Measurements from ENCODE around the gene DTHD1.

Gene DTHD1

DNA sequence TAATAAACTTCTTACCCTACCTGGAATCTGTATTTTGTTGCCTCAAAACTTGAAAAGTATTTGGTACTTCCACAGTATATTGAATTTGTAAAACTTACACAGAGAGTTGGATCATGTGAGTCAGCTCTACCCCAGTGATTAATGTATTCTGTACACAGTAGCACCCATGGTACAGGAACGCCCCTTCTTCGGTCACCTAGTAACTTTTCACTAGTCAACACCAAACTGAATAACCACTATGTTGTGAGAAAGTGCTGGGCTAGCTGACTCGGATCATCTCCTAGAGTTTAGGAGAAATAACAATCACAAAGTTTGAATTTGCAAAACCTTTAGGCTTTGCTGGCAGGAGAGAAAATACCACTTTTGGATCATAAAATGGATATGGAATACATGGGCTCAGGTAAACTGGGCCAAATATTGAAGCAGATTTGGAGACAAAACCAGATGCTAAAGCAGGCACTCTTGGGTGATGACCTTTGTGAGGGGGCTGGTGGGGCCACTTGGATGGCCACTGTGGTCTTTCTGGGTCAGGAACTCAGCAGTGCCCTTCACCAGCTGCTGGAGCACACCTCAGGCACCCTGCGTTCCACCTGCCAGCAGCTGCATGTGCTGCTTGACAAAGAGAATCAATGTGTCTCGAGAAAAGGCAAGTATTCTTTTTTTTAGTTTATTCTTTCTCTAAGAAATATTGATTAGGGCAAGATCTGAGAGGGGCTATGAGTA, at the start of gene DTHD1:
Gene DTHD1, plus strand, starts transcription at position 233 of the 723 bp plus-strand sequence. Its CDS starts 143 bp downstream, at position 376.
- in situ Hi-C loops (cut with MboI; ENCODE audit: low sequenced_read_pairs) = no loop called here

DNA sequence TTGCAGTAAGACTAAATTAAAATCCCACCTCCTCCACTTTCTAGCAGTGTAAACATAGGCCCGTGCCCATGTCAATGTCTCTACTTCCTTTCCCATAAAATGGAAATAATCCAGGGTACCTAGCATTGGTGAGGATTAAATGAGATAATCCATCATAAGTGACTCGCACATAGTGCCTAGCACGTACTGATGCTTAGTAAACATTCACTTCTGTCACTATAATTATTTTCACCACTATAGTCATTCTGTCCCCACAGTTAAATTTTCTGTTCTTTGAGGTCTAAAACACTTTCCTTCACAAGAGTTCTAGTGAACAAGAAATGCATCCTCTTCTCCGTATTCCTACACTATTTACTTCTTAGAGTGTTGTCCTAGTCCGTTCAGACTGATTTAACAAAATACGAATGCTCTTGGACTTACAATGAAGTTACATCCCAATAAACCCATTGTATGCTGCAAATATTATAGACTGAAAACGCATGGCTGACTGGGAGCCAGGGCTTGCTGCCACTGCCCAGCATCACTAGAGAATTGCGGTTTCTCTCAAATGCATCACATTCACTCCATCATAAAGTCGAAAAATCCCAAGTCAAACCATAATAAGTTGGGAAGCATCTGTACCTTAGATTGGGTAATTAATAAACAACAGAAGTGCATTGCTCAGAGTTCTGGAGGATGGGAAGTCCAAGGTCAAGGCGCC, 47.7 kb upstream of the DTHD1 start:
- in situ Hi-C loops (cut with MboI; ENCODE audit: low sequenced_read_pairs) = no loop called here

DNA sequence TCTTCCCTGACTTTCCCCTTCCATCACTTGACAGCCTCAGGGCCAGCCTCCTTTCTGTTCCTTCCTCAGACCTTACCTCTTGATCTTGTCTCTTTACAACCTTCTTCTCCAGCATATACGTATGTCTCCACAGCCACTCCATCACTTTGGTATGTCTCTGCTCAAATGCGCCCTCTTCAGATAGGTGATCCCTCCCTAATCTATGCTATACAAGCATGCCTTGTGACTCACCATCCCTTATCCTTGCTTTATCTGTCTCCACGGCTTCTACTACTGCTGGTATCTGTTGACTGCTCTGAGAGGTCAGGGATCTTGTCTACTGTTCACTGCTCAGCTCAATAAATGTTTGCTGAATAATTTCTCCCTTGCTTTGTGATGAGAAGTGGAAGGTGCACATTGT, 46.1 kb upstream of the DTHD1 start:
- in situ Hi-C loops (cut with MboI; ENCODE audit: low sequenced_read_pairs) = no loop called here

DNA sequence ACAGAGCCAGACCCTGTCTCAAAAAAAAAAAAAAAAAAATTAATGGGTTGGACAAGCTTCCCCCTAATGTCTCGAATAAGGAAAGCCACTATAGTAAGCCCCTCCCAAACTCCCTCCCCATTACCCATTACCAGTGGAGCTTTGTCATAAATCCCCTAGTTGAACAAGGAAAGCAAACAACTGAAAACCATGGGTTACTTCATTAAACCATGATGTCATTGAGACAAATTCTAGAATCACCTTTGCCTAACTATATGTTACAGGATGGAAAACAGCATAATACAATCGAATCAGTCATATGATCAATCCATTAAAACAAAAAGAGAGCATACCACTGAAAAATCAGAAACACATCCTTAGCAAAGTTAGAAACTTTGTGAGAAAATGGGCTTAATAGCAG, 45.3 kb upstream of the DTHD1 start:
- in situ Hi-C loops (cut with MboI; ENCODE audit: low sequenced_read_pairs) = no loop called here

- in situ Hi-C loops (cut with MboI; ENCODE audit: low sequenced_read_pairs) = no loop called here
Measured at GRCh38 chr4:36237366-36238313, 43.8 kb upstream of the DTHD1 start.

- in situ Hi-C loops (cut with MboI; ENCODE audit: low sequenced_read_pairs) = no loop called here
Measured at GRCh38 chr4:36241771-36242170, 39.6 kb upstream of the DTHD1 start.

DNA sequence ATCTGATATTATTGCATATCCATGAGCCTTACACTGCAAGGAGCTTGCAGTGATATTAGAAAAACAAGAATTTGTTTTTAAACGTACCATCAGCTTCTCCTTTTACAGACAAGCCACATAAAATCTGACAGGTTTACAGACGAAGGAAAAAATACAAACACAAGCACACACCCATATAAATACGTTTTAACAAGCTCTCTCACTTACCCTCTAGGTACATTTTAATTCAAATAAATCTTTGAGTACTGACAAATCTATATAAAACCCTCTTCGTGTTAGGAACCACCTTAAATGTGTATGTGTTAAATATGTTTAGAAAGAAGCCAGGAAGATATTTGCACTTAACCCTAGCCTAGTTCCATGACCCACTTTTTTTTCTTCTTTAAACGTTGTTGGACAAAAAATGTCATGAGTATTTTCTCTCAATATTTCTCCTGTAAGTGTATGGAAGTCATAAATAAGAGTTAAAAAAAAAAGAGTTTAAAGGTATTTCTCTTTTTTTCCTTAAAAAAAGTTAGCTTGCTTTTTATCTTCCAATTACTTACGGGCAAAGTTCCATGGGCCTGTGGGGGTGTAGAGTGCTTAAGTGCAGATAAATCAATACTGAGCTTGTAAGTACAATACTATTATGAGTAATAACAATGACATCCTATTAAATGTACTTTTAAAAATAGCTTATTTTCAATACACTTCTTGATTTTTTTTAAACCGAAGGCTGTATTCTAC, 38.6 kb upstream of the DTHD1 start:
- in situ Hi-C loops (cut with MboI; ENCODE audit: low sequenced_read_pairs) = no loop called here

GRCh38 chr4:36243355-36244256, 37.8 kb upstream of the DTHD1 start:
- in situ Hi-C loops (cut with MboI; ENCODE audit: low sequenced_read_pairs) = no loop called here

DNA sequence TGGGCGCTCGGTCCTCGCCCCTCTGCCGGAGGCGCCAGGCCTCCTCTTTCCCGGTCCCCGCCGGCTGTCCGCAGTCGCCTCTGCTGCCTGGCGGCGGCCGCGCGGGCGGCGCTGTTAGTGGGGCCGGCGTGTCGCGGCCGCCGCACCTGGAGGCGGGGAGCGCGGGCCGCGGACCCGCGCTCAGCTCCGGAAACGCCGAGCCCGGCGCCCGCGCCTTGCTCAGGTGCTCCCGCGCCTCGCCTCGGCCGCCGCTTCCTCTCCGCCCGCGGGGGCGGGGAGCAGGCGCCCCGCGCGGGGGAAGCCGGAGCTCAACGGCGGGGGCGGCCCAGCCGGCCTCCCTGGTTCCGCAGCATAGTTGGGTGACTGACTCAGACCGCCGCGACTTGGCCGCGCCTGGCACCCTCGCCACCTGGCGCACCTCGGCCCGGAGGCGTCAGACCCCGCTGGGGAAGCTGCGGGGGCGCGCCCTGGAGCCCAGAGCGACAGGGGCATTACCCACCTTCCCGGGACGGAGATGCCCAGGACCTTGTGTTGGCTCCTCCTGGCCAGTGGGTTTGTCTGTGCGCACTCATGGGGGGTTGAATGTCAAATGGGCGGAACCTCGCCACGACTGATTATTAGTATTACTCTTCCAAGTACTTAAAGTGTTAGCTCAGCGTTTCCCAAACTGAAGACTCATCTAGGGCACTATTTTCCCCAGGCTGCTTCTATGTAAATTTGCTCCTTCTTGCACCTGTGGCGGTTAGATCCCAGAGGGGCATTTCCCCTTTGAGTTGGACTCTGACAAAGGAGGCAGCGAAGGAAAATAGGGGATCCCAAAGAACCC, 36.9 kb upstream of the DTHD1 start, which contains the start of gene ARAP2:
Gene ARAP2, minus strand, starts transcription at position 258 of the 826 bp plus-strand sequence. CDS start 15,028 bp downstream, outside the sequence.
- in situ Hi-C loops (cut with MboI; ENCODE audit: low sequenced_read_pairs) = no loop called here

DNA sequence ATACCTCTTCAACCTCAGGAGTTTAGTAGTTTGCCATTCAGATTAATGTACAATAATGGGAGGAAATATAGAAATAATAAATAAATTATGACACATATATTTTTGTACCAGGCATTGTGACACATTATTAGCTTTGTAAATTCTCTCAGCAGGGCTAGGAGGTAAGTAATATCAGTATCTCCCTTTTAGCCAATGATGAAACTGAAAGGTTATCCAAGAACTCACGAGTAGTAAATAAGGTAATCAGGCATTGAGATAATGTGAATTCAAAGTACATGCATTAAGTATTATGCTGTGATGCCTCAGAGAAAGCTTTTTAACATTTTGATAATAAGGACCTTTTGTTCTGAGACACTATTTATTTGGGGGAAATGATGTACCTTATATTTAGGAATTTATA, 31.8 kb upstream of the DTHD1 start:
- in situ Hi-C loops (cut with MboI; ENCODE audit: low sequenced_read_pairs) = no loop called here

DNA sequence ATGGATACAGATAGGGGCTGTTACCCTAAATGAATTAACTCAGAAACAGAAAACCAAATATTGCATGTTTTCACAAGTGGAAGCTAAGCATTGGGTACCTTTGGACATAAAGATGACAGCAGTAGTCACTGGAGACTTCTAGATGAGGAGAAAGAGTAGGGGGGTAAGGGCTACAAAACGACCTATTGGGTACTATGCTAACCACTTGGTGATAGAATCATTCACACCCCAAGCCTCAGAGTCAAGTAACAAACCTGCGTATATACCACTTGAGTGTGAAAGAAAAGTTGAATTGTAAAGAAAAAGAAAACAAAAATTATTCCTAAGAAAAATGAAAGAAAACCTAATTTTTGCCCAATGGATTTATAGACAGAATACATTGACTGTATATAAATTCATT, 29.4 kb upstream of the DTHD1 start:
- in situ Hi-C loops (cut with MboI; ENCODE audit: low sequenced_read_pairs) = no loop called here

DNA sequence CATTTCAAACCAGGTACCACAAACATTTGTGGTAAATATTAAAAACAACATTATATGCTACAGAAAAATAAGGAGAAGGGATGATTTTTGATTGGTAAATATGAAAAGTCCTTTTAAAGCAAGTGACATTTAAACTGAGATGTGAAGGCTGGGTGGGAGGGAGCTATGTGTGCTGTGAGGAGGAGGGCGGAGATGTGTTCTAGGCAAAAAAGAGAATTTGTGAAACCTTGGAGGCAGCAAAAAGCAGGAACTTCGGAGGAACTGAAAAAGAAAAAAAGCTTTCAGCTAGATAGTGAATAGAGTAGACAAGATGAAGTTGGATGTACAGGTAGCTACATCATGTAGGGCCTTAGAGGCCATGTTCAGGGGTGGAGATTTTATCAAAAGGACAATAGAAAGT, 27.0 kb upstream of the DTHD1 start:
- in situ Hi-C loops (cut with MboI; ENCODE audit: low sequenced_read_pairs) = no loop called here

GRCh38 chr4:36255577-36255976, 25.8 kb upstream of the DTHD1 start:
- in situ Hi-C loops (cut with MboI; ENCODE audit: low sequenced_read_pairs) = no loop called here

DNA sequence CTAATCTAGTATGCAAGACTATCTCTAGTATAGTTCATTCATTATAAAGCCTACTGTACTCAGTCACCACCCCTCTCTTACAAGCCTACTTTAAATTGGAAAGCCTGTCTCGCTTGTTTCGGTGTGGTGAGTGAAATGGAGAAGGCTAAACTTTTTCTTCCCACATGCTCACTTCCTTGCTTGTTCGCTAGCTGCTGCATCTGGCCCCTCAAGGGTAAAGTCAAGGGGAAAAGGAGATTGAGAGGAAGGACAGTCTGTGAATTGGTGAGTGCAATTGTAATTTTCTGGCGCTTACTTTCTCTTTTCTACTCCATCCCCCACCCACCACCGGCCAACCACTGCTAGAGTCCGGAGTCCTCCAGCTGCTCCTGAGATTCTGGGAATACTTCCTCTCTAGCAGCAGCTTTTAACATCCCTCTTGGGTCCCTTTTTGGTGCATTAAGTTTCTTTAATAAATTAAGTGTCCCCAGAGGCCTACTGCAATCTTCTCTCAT, 25.0 kb upstream of the DTHD1 start:
- in situ Hi-C loops (cut with MboI; ENCODE audit: low sequenced_read_pairs) = no loop called here

DNA sequence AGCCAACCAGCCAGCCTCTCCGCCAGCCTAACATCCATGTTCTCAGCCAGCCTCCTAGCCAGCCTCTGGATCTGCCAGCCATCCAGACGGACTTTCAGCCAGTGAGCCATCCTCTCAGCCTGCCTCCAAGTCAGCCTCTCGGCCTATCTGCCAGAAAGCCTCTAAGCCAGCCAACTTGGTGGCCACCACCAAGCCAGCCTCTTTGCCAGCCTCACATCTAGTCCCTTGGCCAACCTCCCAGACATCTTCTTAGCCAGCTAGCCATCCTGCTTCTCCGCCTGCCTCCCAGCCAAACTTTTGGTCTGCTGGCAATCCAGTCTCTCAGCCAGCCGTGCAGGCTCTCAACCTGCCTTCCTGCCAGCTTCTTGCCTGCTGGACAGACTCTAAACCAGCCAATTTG, 20.7 kb upstream of the DTHD1 start:
- in situ Hi-C loops (cut with MboI; ENCODE audit: low sequenced_read_pairs) = no loop called here

DNA sequence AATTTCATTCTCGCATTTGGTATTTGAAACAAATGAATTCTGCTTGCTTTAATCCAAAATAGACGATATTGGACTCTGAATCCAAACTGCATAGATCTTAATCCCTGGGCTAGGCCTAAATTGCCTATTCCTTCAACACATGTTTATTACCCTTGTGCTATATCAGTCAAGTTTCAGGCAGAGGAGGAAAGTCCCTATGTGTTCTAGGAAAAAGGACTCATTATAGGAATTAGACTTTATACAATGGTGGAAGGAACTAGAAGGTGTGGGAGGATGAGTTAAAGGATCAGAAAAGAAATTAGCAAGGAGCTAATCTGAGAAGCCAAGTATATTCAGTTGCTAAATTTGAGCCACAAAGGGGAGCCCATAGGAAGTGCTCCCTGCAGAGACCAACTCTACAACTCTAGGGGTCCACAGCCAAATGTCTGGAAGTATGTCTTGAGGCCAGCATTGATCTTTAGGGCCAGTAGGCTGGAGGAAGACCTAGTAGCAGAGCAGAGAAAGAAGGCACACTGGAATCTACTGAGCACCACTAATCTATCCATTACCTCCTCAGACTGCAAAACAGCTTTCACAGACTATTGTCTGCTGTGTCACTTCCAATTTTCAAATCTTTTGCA, 17.1 kb upstream of the DTHD1 start:
- in situ Hi-C loops (cut with MboI; ENCODE audit: low sequenced_read_pairs) = no loop called here

GRCh38 chr4:36267486-36268268, 13.7 kb upstream of the DTHD1 start:
- in situ Hi-C loops (cut with MboI; ENCODE audit: low sequenced_read_pairs) = no loop called here
